Activated CD4-positive, alpha-beta T cell treated with anti-CD3 and anti-CD28 coated beads for 36 hours (primary cell): ENCODE data around the gene RAB17. TPM values are rescaled to one million over a fixed set of nuclear protein-coding genes. Genes with fewer than 3 reads are reported as not detected.
A peak's percentile ranks its signal among the peaks of the same experiment; 100 is the strongest.

ENCODE experiments used
- ATAC-seq: fragments of 200-7000 bp; cut with Tn5 transposase; one replicate; pipeline ENCODE4 v1.10.0; 2021; ENCODE audit warnings: mild to moderate bottlenecking, moderate library complexity
- CTCF ChIA-PET: fragments of 350-600 bp; sonication (Branson Sonifier 250); formaldehyde crosslinking; loops from one replicate; lab custom pipeline; 2021; ENCODE audit warnings: antibody characterized with exemption; lab: Charles Lee
- POLR2A ChIA-PET: fragments of 350-600 bp; sonication (Branson Sonifier 250); formaldehyde crosslinking; loops from one replicate; lab custom pipeline; 2021; ENCODE audit warnings: antibody characterized with exemption, inconsistent platforms; lab: Charles Lee
- DNase-seq: peaks from one replicate; pipeline ENCODE4 v3.0.0-alpha.2; 2020
- H3K27ac Mint-ChIP-seq: one replicate; pipeline ENCODE4 v1.8.0; 2021; ENCODE audit warnings: mixed read lengths
- H3K27me3 Mint-ChIP-seq: one replicate; pipeline ENCODE4 v1.8.0; 2021; ENCODE audit warnings: mixed read lengths
- H3K36me3 Mint-ChIP-seq: one replicate; pipeline ENCODE4 v1.8.0; 2021; ENCODE audit warnings: low read depth, mixed read lengths
- H3K4me1 Mint-ChIP-seq: one replicate; pipeline ENCODE4 v1.8.0; 2021; ENCODE audit warnings: mixed read lengths
- H3K4me3 Mint-ChIP-seq: one replicate; pipeline ENCODE4 v1.8.0; 2021; ENCODE audit warnings: mild to moderate bottlenecking, moderate library complexity, mixed read lengths
- H3K9me3 Mint-ChIP-seq: one replicate; pipeline ENCODE4 v1.8.0; 2021; ENCODE audit warnings: low read depth, mixed read lengths
- intact Hi-C, 2 experiments: fragments of 100-400 bp; cut with DNase I in 1 of 2; cut with micrococcal nuclease in 1 of 2; formaldehyde crosslinking; loops; one replicate each; pipeline versions ENCODE4 v1.14.2 to v1.15.1; 2022 to 2024; cut with DNase I, micrococcal nuclease
- total RNA-seq, 2 experiments: library from RNA; stranded (reverse); gene quantifications; one replicate each; pipeline ENCODE4 v1.2.3, GENCODE V29; 2021

Gene RAB17
- total RNA-seq, 2 experiments from 2014 or later: 0.18 to 0.30 TPM

GRCh38 chr2:237585590-237586221 lies 4.8 kb downstream of the RAB17 start:
- no peak overlapping the region for H3K27ac Mint-ChIP-seq
- intact Hi-C loops: no loop called here
- peaks cover 3% of the 10 kb centered on the region for H3K4me1 Mint-ChIP-seq
- ATAC-seq: no peak
- H3K36me3 Mint-ChIP-seq: no peaks in the 10 kb centered on the region
- H3K4me3 Mint-ChIP-seq: no peak overlapping the region
- POLR2A ChIA-PET: no interaction called here
- no peak for DNase-seq
- CTCF ChIA-PET: interaction anchor here (0.7 to 2.2 kb wide), 4 partner anchors 13 to 73 kb away, joined by 3 to 7 read pairs (median 5); no protein-coding TSS in a partner anchor
- no peaks in the 10 kb centered on the region for H3K9me3 Mint-ChIP-seq
- H3K27me3 Mint-ChIP-seq: no peaks in the 10 kb centered on the region

GRCh38 chr2:237583385-237584295 lies 6.9 kb downstream of the RAB17 start:
- H3K9me3 Mint-ChIP-seq: no peaks in the 10 kb centered on the region
- DNase-seq (no peak), ATAC-seq (no peak)
- POLR2A ChIA-PET: no interaction called here
- H3K27ac Mint-ChIP-seq: no peak overlapping the region
- H3K4me1 Mint-ChIP-seq: peaks cover 3% of the 10 kb centered on the region
- H3K4me3 Mint-ChIP-seq: no peak overlapping the region
- no peaks in the 10 kb centered on the region for H3K27me3 Mint-ChIP-seq
- CTCF ChIA-PET: interaction anchor here (0.6 to 3.2 kb wide), 5 partner anchors 11 to 191 kb away, joined by 3 to 14 read pairs (median 8); no protein-coding TSS in a partner anchor
- intact Hi-C loops: loop anchor here in 1 of 2 experiments (5.0 kb wide), 2 partner anchors 234 to 679 kb away; no protein-coding TSS in a partner anchor
- H3K36me3 Mint-ChIP-seq: no peaks in the 10 kb centered on the region

- H3K4me3 Mint-ChIP-seq: no peak overlapping the region
- peaks cover 3% of the 10 kb centered on the region for H3K4me1 Mint-ChIP-seq
- POLR2A ChIA-PET: interaction anchor here (0.6 to 1.0 kb wide), 2 partner anchors 10 to 106 kb away, joined by 3 read pairs; no protein-coding TSS in a partner anchor
- CTCF ChIA-PET: interaction anchor here (0.6 to 3.7 kb wide), 25 partner anchors 8 to 622 kb away, joined by 3 to 22 read pairs (median 3); partner anchors contain the start of gene COPS8
- no peaks in the 10 kb centered on the region for H3K27me3 Mint-ChIP-seq
- ATAC-seq: peak; percentile 99
- no peaks in the 10 kb centered on the region for H3K36me3 Mint-ChIP-seq
- intact Hi-C loops: loop anchor here (1.0 to 5.0 kb wide), 6 partner anchors 91 to 680 kb away; no protein-coding TSS in a partner anchor
- no peaks in the 10 kb centered on the region for H3K9me3 Mint-ChIP-seq
- H3K27ac Mint-ChIP-seq: peak overlapping the region; percentile 58
- DNase-seq: peak; percentile 82
Observed at GRCh38 chr2:237581751-237582746, 8.5 kb downstream of the RAB17 start.

GRCh38 chr2:237581326-237581725 lies 9.2 kb downstream of the RAB17 start:
- no peaks in the 10 kb centered on the region for H3K36me3 Mint-ChIP-seq

GRCh38 chr2:237577956-237578870 lies 12.3 kb downstream of the RAB17 start:
- ChIA-PET CTCF (interaction anchor here (0.7 kb wide), 1 partner anchor 166 kb away, joined by 3 read pairs; no protein-coding TSS in a partner anchor), POLR2A (no interaction called here)
- Mint-ChIP-seq H3K27ac (no peak overlapping the region), H3K4me3 (no peak overlapping the region), H3K9me3 (no peaks in the 10 kb centered on the region), H3K27me3 (no peaks in the 10 kb centered on the region), H3K36me3 (no peaks in the 10 kb centered on the region), H3K4me1 (peaks cover 3% of the 10 kb centered on the region)
- DNase-seq: no peak
- ATAC-seq: no peak
- intact Hi-C loops: loop anchor here in 1 of 2 experiments (10.0 kb wide), 1 partner anchor 153 kb away; no protein-coding TSS in a partner anchor

More at GRCh38 chr2:237581326-237581725, 9.2 kb downstream of the RAB17 start:
- ChIA-PET POLR2A (interaction anchor here (0.6 to 1.0 kb wide), 2 partner anchors 10 to 106 kb away, joined by 3 read pairs; no protein-coding TSS in a partner anchor), CTCF (interaction anchor here (0.7 to 3.7 kb wide), 23 partner anchors 10 to 496 kb away, joined by 3 to 22 read pairs (median 3); partner anchors contain the start of gene COPS8)
- Mint-ChIP-seq H3K9me3 (no peaks in the 10 kb centered on the region), H3K4me3 (no peak overlapping the region), H3K4me1 (peaks cover 3% of the 10 kb centered on the region), H3K27ac (no peak overlapping the region), H3K27me3 (no peaks in the 10 kb centered on the region)
- intact Hi-C loops: loop anchor here (1.0 to 5.0 kb wide), 6 partner anchors 92 to 681 kb away; no protein-coding TSS in a partner anchor
- DNase-seq: no peak
- no peak for ATAC-seq

- intact Hi-C loops: loop anchor here in 1 of 2 experiments (10.0 kb wide), 1 partner anchor 153 kb away; no protein-coding TSS in a partner anchor
- no peak for ATAC-seq
- DNase-seq: no peak
- Mint-ChIP-seq H3K27ac (no peak overlapping the region), H3K36me3 (no peaks in the 10 kb centered on the region), H3K9me3 (no peaks in the 10 kb centered on the region), H3K4me1 (peaks cover 3% of the 10 kb centered on the region), H3K27me3 (no peaks in the 10 kb centered on the region), H3K4me3 (no peak overlapping the region)
- CTCF ChIA-PET: interaction anchor here (0.7 to 2.6 kb wide), 2 partner anchors 65 to 167 kb away, joined by 3 to 23 read pairs; no protein-coding TSS in a partner anchor
- POLR2A ChIA-PET: no interaction called here
Observed at GRCh38 chr2:237577458-237577857, 13.1 kb downstream of the RAB17 start.

- ATAC-seq: no peak
- H3K27ac Mint-ChIP-seq: no peak overlapping the region
Observed at GRCh38 chr2:237576974-237577373, 13.6 kb downstream of the RAB17 start.

GRCh38 chr2:237575869-237576862 lies 14.4 kb downstream of the RAB17 start:
- Mint-ChIP-seq H3K27ac (no peak overlapping the region), H3K4me1 (no peaks in the 10 kb centered on the region), H3K4me3 (no peak overlapping the region), H3K27me3 (no peaks in the 10 kb centered on the region), H3K36me3 (no peaks in the 10 kb centered on the region), H3K9me3 (no peaks in the 10 kb centered on the region)
- intact Hi-C loops: loop anchor here in 1 of 2 experiments (10.0 kb wide), 1 partner anchor 151 kb away; no protein-coding TSS in a partner anchor
- POLR2A ChIA-PET: no interaction called here
- CTCF ChIA-PET: interaction anchor here (0.6 to 2.6 kb wide), 4 partner anchors 26 to 205 kb away, joined by 3 to 23 read pairs (median 4); no protein-coding TSS in a partner anchor
- no peak for ATAC-seq
- DNase-seq: no peak

More at GRCh38 chr2:237576974-237577373, 13.6 kb downstream of the RAB17 start:
- Mint-ChIP-seq H3K4me3 (no peak overlapping the region), H3K9me3 (no peaks in the 10 kb centered on the region), H3K27me3 (no peaks in the 10 kb centered on the region), H3K4me1 (peaks cover 3% of the 10 kb centered on the region), H3K36me3 (no peaks in the 10 kb centered on the region)
- ChIA-PET POLR2A (no interaction called here), CTCF (interaction anchor here (2.6 kb wide), 1 partner anchor 64 kb away, joined by 23 read pairs; no protein-coding TSS in a partner anchor)
- intact Hi-C loops: loop anchor here in 1 of 2 experiments (10.0 kb wide), 1 partner anchor 152 kb away; no protein-coding TSS in a partner anchor
- no peak for DNase-seq
